ENCODE results near the gene TTLL8.

GRCh38 chr22:50045211-50046018, 12.7 kb downstream of the TTLL8 start:
- TF ChIP-seq EZH2 (IDR thresholded peaks at IDR 0.05) (no peak), POLR2AphosphoS5 (IDR thresholded peaks at IDR 0.05; ENCODE audit: borderline replicate concordance, low read depth, low read length) (no peak)
